Type B pancreatic cell (in vitro differentiated cells): ENCODE data around the gene TUBGCP5. TPM values are rescaled to one million over a fixed set of nuclear protein-coding genes. Genes with fewer than 3 reads are reported as not detected.

Experiments used
- DNase-seq: peaks from one replicate; pipeline ENCODE4 v3.0.0; 2021; ENCODE audit warnings: mixed read lengths; ENCODE audit not compliant: unreplicated experiment; ENCODE audit errors: extremely low spot score
- H3K27ac Mint-ChIP-seq: 2 replicates; pipeline ENCODE4 v1.8.0; 2021; ENCODE audit warnings: mild to moderate bottlenecking, mixed read lengths
- H3K27me3 Mint-ChIP-seq: 2 replicates; pipeline ENCODE4 v1.8.0; 2021; ENCODE audit warnings: mixed read lengths
- H3K36me3 Mint-ChIP-seq: 2 replicates; pipeline ENCODE4 v1.8.0; 2021; ENCODE audit warnings: mixed read lengths
- H3K4me1 Mint-ChIP-seq: one replicate; pipeline ENCODE4 v1.8.0; 2021; ENCODE audit warnings: mixed read lengths; ENCODE audit not compliant: unreplicated experiment
- H3K4me3 Mint-ChIP-seq: 2 replicates; pipeline ENCODE4 v1.8.0; 2021; ENCODE audit warnings: mild to moderate bottlenecking, mixed read lengths
- H3K9me3 Mint-ChIP-seq: 2 replicates; pipeline ENCODE4 v1.8.0; 2021; ENCODE audit warnings: mixed read lengths
- total RNA-seq: library from RNA; stranded (reverse); gene quantifications from 2 replicates; pipeline ENCODE4 v1.2.1, GENCODE V29; 2021; ENCODE audit warnings: low replicate concordance
- TF ChIP-seq, protein P1 (sequence below): fragments of 200-600 bp; sonication (generic); conservative IDR thresholded peaks from 2 replicates; pipeline ENCODE4 v1.5.0; 2021; ENCODE audit warnings: antibody characterized with exemption, mild to moderate bottlenecking

The TUBGCP5 gene
- total RNA-seq, 1 donor from 2014 or later, result 24.6 TPM

DNA sequence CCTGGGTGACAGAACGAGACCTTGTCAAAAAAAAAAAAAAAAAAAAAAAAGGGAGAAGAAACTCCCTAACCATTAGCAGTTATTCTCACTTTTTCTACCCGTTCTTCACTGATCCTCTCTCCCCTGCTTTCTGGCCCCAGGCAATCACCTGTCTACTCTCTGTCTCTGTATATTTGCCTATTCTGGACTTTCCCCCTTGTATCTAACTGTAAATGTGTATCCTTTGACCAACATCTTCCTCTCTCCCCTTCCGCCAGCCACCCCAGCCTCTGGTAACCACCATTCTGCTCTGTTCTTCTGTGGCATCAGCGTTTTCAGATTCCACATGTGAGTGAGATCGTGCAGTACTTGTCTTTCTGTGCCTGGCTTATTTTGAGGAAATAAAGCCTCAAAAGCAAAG, 66.1 kb downstream of the TUBGCP5 start:
- H3K36me3 Mint-ChIP-seq, result peaks cover 10% of the 10 kb centered on the region
- peaks cover 9% of the 10 kb centered on the region for H3K4me1 Mint-ChIP-seq

DNA sequence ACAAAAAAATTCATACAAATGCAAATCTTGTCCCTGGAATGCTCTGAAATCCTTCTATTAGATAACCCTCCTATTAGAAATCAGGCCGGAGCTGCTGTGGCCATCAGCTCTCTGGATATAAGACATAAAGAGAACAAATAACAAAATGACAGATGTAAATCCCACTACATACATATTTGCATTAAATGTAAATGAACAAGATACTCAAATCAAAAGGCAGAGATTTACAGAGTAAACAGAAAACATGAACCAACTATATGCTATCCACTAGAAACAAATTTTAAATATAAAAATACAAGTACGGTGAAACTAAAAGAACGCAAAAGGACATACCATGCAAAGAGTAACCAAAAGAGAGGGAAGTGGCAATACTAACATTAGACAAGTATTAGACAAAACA, 69.9 kb downstream of the TUBGCP5 start:
- Mint-ChIP-seq H3K9me3 (no peaks in the 10 kb centered on the region), H3K4me3 (no peak overlapping the region), H3K4me1 (peaks cover 16% of the 10 kb centered on the region), H3K27me3 (no peaks in the 10 kb centered on the region), H3K36me3 (peaks cover 10% of the 10 kb centered on the region), H3K27ac (no peak overlapping the region)
- TF ChIP-seq, protein P1, sequence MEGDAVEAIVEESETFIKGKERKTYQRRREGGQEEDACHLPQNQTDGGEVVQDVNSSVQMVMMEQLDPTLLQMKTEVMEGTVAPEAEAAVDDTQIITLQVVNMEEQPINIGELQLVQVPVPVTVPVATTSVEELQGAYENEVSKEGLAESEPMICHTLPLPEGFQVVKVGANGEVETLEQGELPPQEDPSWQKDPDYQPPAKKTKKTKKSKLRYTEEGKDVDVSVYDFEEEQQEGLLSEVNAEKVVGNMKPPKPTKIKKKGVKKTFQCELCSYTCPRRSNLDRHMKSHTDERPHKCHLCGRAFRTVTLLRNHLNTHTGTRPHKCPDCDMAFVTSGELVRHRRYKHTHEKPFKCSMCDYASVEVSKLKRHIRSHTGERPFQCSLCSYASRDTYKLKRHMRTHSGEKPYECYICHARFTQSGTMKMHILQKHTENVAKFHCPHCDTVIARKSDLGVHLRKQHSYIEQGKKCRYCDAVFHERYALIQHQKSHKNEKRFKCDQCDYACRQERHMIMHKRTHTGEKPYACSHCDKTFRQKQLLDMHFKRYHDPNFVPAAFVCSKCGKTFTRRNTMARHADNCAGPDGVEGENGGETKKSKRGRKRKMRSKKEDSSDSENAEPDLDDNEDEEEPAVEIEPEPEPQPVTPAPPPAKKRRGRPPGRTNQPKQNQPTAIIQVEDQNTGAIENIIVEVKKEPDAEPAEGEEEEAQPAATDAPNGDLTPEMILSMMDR, result no peak
- no peak for DNase-seq

More for the DNA sequence above, 66.1 kb downstream of the TUBGCP5 start:
- Mint-ChIP-seq H3K27me3 (no peaks in the 10 kb centered on the region), H3K9me3 (no peaks in the 10 kb centered on the region), H3K4me3 (peak overlapping the region; percentile 5), H3K27ac (peak overlapping the region; percentile 7)
- DNase-seq, result no peak
- TF ChIP-seq, protein P1, result no peak

DNA sequence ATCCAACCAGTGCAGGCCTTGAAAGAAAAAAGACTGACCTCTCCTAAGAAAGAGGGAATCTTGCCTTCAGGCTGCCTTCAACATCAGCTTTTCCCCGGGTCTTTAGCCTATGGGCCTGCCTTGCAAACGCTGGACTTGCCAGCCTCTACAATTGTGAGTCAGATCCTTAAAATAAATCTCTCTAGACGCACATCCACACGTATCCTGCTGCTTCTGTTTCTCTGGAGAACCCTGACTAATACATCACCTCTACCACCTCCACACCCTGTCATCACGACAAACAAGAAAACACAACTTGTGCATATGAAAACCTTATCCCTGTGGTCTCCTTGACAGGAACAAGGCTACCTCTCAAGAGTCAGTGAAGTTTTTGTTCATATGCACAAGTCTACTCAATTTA, 71.0 kb downstream of the TUBGCP5 start:
- H3K4me1 Mint-ChIP-seq, result peaks cover 25% of the 10 kb centered on the region
- peaks cover 9% of the 10 kb centered on the region for H3K36me3 Mint-ChIP-seq
- H3K27me3 Mint-ChIP-seq, result no peaks in the 10 kb centered on the region
- no peaks in the 10 kb centered on the region for H3K9me3 Mint-ChIP-seq
- no peak overlapping the region for H3K27ac Mint-ChIP-seq
- TF ChIP-seq, protein P1, result no peak
- DNase-seq, result no peak
- no peak overlapping the region for H3K4me3 Mint-ChIP-seq

DNA sequence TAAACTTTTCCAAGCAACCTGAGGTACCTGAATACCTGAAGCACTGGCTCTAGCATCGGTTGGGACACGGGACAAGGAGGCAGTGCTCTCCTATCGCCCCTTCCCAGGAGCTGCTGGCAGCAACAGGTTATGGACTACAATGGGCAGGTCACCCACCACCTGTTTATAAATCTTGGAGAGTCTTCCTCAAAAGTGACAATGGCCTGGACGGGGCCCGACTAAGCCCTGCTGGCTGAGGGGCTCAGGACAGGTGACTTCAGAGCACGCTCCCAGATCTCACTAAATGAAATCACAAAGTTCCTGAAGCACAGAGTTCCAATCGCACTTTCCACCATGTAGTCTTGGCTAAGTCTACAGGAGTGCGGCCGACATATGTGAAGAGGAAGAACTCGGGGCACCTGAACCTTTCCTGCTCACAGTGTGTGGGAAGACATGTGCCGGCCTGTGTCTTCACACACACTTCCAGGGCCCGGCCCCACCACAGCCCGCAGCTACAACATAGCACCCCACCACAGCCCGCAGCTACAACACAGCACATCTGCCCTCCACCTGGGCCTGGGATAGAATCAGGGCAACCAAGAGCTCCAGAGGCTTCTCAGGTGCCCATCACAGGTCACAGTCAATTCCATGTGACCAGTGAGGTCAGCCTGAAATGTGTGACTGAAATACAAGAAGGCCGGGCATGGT, 72.1 kb downstream of the TUBGCP5 start:
- peaks cover 29% of the 10 kb centered on the region for H3K4me1 Mint-ChIP-seq
- H3K27me3 Mint-ChIP-seq, result no peaks in the 10 kb centered on the region
- H3K27ac Mint-ChIP-seq, result no peak overlapping the region
- no peaks in the 10 kb centered on the region for H3K9me3 Mint-ChIP-seq
- peaks cover 10% of the 10 kb centered on the region for H3K36me3 Mint-ChIP-seq
- TF ChIP-seq, protein P1, result no peak
- no peak overlapping the region for H3K4me3 Mint-ChIP-seq
- no peak for DNase-seq

DNA sequence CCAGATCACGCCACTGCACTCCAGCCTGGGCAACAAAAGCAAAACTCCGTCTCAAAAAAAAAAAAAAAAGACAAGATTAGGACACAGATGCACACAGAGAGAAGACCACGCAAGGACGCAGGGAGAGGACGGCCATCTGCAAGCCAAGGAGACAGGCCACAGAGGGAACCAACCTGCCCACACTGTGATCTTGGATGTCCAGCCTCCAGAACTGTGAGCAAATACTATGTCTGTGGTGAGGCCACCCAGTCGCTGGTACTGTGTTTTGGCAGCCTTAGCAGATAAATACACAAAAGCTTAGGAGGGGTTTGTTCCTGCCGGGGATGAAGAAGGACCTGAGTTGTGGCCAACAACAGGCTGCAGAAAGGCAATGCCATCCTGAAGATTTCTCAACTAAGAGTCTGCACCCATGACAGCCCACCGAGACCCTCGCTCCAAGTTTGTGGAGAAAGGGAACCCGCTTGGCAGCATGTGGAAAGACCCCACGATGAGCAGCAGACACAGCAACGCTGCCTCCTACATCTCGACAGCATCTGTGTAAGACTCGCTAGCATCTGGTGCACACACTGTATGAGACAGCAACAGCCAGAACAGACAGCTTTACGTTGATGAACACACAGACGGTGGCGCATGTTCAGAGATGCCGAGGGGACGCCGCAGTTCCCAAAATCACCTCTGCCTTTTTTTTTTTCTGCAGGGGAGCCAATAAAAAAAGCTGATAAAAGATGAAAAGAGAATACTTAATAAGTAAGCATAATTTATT, 72.9 kb downstream of the TUBGCP5 start:
- DNase-seq, result no peak
- TF ChIP-seq, protein P1, result no peak
- no peaks in the 10 kb centered on the region for H3K9me3 Mint-ChIP-seq
- no peak overlapping the region for H3K27ac Mint-ChIP-seq
- H3K4me3 Mint-ChIP-seq, result no peak overlapping the region
- peaks cover 32% of the 10 kb centered on the region for H3K4me1 Mint-ChIP-seq
- no peaks in the 10 kb centered on the region for H3K27me3 Mint-ChIP-seq
- H3K36me3 Mint-ChIP-seq, result peaks cover 10% of the 10 kb centered on the region
